Panc1 (cell line): ENCODE measurements around the gene ICAM2. TPM values are rescaled to one million over a fixed set of nuclear protein-coding genes. Genes with fewer than 3 reads are reported as not detected.
A peak's percentile ranks its signal among the peaks of the same experiment; 100 is the strongest.

Source experiments
- ATAC-seq: fragments of 200-7000 bp; cut with Tn5 transposase; 2 replicates; pipeline ENCODE4 v1.9.1; 2020; ENCODE audit warnings: mild to moderate bottlenecking, moderate library complexity
- BruUV-seq: library from RNA; stranded (reverse); fragments of 400-500 nt; replicated peaks from 2 replicates; lab custom pipeline; 2021; lab: Mats Ljungman, UMichigan
- CTCF ChIA-PET: fragments of 300-600 bp; sonication (Branson Sonifier 250); formaldehyde crosslinking; loops from one replicate; lab custom pipeline; 2022; ENCODE audit warnings: antibody characterized with exemption; lab: Charles Lee
- POLR2A ChIA-PET: fragments of 300-600 bp; sonication (Branson Sonifier 250); formaldehyde crosslinking; loops from one replicate; lab custom pipeline; 2022; ENCODE audit warnings: antibody characterized with exemption; lab: Charles Lee
- DNase-seq: peaks from one replicate; pipeline ENCODE4 v3.0.0-alpha.2; 2010; ENCODE audit warnings: low read depth, low spot score
- H3K27ac ChIP-seq: 2 replicates; pipeline ENCODE4 v1.5.1; 2011; ENCODE audit warnings: mild to moderate bottlenecking, low read length, inconsistent platforms
- H3K27me3 ChIP-seq: fragments of 200-500 bp; sonication (Bioruptor generic); 2 replicates; pipeline ENCODE4 v1.6.0; 2014; ENCODE audit warnings: low read length, inconsistent platforms; ENCODE audit not compliant: control insufficient read depth, insufficient read depth
- H3K36me3 ChIP-seq: fragments of 200-500 bp; sonication (Bioruptor generic); 2 replicates; pipeline ENCODE4 v1.5.1; 2014; ENCODE audit warnings: inconsistent platforms, mild to moderate bottlenecking, low read length, moderate library complexity; ENCODE audit not compliant: control insufficient read depth, insufficient read depth
- H3K4me1 ChIP-seq: 2 replicates; pipeline ENCODE4 v1.5.1; 2011; ENCODE audit warnings: inconsistent platforms, mild to moderate bottlenecking, low read length, moderate library complexity; ENCODE audit not compliant: control insufficient read depth, insufficient read depth
- H3K4me3 ChIP-seq, 2 experiments: 2 replicates each; pipeline ENCODE4 v1.5.1; 2011 to 2012; ENCODE audit warnings: low read depth in 2 of 2, low read length in 2 of 2, mild to moderate bottlenecking in 2 of 2, inconsistent platforms in 1 of 2, moderate library complexity in 1 of 2
- H3K9me3 ChIP-seq: fragments of 200-500 bp; sonication (Bioruptor generic); 2 replicates; pipeline ENCODE4 v1.5.1; 2014; ENCODE audit warnings: low read depth, mild to moderate bottlenecking, inconsistent platforms, low read length, moderate library complexity; ENCODE audit not compliant: control insufficient read depth, insufficient read depth
- POLR2AphosphoS5 ChIP-seq: IDR thresholded peaks from 2 replicates; pipeline ENCODE4 v1.6.1; 2012; ENCODE audit warnings: mild to moderate bottlenecking, low read depth, low read length, moderate library complexity
- SIN3A ChIP-seq: IDR thresholded peaks from 2 replicates; pipeline ENCODE4 v1.6.1; 2012; ENCODE audit warnings: low read depth, mild to moderate bottlenecking, low read length, moderate library complexity, borderline replicate concordance; ENCODE audit not compliant: insufficient read depth
- TCF7L2 ChIP-seq: IDR thresholded peaks from 2 replicates; pipeline ENCODE4 v1.6.1; 2011; ENCODE audit warnings: mild to moderate bottlenecking, low read depth, low read length, inconsistent platforms
- in situ Hi-C: cut with HindIII; loops from 2 replicates; pipeline ENCODE4 v1.10.0; 2016; ENCODE audit warnings: low sequenced_read_pairs, low pct_unique_long_range_greater_than_20kb
- intact Hi-C: fragments of 100-400 bp; cut with micrococcal nuclease; formaldehyde crosslinking; loops from one replicate; pipeline ENCODE4 v1.10.0; 2022; ENCODE audit not compliant: unreplicated experiment
- total RNA-seq: library from RNA; stranded (reverse); gene quantifications from one replicate; pipeline ENCODE4 v1.2.1, GENCODE V29; 2021; ENCODE audit not compliant: unreplicated experiment
- TF ChIP-seq, protein P1 (sequence below), 2 experiments: IDR thresholded peaks; 2 replicates each; pipeline ENCODE4 v1.6.1; 2011 to 2012; ENCODE audit warnings: low read depth in 2 of 2, control low read depth in 1 of 2, low read length in 1 of 2, mild to moderate bottlenecking in 1 of 2, moderate library complexity in 1 of 2; ENCODE audit not compliant: insufficient read depth in 1 of 2
- TF ChIP-seq, protein P2 (sequence below): fragments of 450-650 bp; IDR thresholded peaks from 2 replicates; pipeline ENCODE4 v1.5.1; 2017; ENCODE audit warnings: mild to moderate bottlenecking

ICAM2 gene
- total RNA-seq, 1 experiment from 2014 or later = 0.33 TPM

DNA sequence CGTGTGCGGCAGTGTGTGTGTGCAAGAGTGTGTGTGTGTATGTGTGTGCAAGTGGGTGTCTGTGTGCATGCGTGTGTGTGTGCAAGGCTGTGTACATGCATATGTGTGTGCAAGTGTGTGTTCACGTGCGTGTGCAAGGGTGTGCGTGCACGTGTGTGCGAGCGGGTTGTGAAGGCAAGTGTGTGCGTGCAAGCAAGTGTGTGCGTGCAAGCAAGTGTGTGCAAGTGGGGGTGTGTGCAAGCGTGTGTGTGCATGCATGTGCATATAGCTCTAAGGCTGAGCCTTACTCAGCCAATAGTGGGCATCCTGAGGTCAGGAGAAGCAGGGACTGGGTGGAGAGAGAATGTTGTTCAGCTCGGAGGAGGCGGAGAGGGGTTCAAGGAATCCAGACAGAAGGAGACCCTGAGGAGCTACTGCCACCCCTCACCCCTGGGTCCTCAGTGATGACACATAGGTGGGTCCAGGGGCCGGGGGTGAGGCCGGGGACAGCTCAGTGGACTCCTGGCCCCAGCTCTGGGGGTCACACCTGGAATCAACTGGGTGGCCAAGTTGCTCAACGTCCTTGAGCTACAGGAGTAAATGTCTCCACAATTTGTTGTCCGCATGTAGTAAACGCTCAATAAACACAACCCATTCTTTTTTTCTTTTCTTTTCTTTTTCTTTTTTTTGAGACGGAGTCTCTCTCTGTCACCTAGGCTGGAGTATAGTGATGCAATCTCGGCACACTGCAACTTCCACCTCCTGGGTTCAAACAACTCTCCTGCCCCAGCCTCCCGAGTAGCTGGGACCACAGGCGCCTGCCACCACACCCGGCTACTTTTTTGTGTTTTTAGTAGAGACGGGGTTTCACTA lies 20.5 kb downstream of the ICAM2 start:
- DNase-seq = no peak
- no peak for ATAC-seq

GRCh38 chr17:63998721-63999679 lies 21.4 kb downstream of the ICAM2 start:
- H3K36me3 ChIP-seq = no peaks in the 10 kb centered on the region
- H3K9me3 ChIP-seq = no peaks in the 10 kb centered on the region
- ChIA-PET POLR2A (no interaction called here), CTCF (no interaction called here)
- TF ChIP-seq SIN3A (no peak), POLR2AphosphoS5 (no peak), TCF7L2 (no peak)
- TF ChIP-seq, protein P1, sequence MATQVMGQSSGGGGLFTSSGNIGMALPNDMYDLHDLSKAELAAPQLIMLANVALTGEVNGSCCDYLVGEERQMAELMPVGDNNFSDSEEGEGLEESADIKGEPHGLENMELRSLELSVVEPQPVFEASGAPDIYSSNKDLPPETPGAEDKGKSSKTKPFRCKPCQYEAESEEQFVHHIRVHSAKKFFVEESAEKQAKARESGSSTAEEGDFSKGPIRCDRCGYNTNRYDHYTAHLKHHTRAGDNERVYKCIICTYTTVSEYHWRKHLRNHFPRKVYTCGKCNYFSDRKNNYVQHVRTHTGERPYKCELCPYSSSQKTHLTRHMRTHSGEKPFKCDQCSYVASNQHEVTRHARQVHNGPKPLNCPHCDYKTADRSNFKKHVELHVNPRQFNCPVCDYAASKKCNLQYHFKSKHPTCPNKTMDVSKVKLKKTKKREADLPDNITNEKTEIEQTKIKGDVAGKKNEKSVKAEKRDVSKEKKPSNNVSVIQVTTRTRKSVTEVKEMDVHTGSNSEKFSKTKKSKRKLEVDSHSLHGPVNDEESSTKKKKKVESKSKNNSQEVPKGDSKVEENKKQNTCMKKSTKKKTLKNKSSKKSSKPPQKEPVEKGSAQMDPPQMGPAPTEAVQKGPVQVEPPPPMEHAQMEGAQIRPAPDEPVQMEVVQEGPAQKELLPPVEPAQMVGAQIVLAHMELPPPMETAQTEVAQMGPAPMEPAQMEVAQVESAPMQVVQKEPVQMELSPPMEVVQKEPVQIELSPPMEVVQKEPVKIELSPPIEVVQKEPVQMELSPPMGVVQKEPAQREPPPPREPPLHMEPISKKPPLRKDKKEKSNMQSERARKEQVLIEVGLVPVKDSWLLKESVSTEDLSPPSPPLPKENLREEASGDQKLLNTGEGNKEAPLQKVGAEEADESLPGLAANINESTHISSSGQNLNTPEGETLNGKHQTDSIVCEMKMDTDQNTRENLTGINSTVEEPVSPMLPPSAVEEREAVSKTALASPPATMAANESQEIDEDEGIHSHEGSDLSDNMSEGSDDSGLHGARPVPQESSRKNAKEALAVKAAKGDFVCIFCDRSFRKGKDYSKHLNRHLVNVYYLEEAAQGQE (IDR thresholded peaks at IDR 0.05; ENCODE audit: insufficient read depth in 1 of 2, low read depth in 2 of 2, low read length in 1 of 2) = no peak
- TF ChIP-seq, protein P2, sequence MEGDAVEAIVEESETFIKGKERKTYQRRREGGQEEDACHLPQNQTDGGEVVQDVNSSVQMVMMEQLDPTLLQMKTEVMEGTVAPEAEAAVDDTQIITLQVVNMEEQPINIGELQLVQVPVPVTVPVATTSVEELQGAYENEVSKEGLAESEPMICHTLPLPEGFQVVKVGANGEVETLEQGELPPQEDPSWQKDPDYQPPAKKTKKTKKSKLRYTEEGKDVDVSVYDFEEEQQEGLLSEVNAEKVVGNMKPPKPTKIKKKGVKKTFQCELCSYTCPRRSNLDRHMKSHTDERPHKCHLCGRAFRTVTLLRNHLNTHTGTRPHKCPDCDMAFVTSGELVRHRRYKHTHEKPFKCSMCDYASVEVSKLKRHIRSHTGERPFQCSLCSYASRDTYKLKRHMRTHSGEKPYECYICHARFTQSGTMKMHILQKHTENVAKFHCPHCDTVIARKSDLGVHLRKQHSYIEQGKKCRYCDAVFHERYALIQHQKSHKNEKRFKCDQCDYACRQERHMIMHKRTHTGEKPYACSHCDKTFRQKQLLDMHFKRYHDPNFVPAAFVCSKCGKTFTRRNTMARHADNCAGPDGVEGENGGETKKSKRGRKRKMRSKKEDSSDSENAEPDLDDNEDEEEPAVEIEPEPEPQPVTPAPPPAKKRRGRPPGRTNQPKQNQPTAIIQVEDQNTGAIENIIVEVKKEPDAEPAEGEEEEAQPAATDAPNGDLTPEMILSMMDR = no peak
- no TSS peak for BruUV-seq
- in situ Hi-C loops (no loop called here), intact Hi-C loops (loop anchor here (10.0 kb wide), 1 partner anchor 84 kb away; the partner anchor contains the start of genes CSHL1 and GH1)
- DNase-seq (no peak), ATAC-seq (no peak)
- H3K27ac ChIP-seq = no peak overlapping the region
- peak overlapping the region; percentile 52 to 59; a peak in 3 of 4 replicates for H3K4me3 ChIP-seq
- peaks cover 3% of the 10 kb centered on the region; the same call in 1 of the 2 replicates for H3K27me3 ChIP-seq
- no peaks in the 10 kb centered on the region for H3K4me1 ChIP-seq

More for the DNA sequence above, 20.5 kb downstream of the ICAM2 start:
- Histone ChIP-seq H3K9me3 (no peaks in the 10 kb centered on the region), H3K4me3 (no peak overlapping the region), H3K27me3 (peaks cover 3% of the 10 kb centered on the region; the same call in 1 of the 2 replicates), H3K27ac (no peak overlapping the region), H3K36me3 (no peaks in the 10 kb centered on the region), H3K4me1 (no peaks in the 10 kb centered on the region)
- BruUV-seq = no TSS peak
- POLR2A ChIA-PET = no interaction called here
- CTCF ChIA-PET = interaction anchor here (0.7 kb wide), 1 partner anchor 134 kb away, joined by 5 read pairs; no protein-coding TSS in a partner anchor
- intact Hi-C loops = loop anchor here (10.0 kb wide), 1 partner anchor 85 kb away; the partner anchor contains the start of genes CSHL1 and GH1
- no peak for TF ChIP-seq TCF7L2
- no peak for TF ChIP-seq SIN3A
- TF ChIP-seq, protein P2 = no peak
- TF ChIP-seq, protein P1 (IDR thresholded peaks at IDR 0.05; ENCODE audit: insufficient read depth in 1 of 2, low read depth in 2 of 2, low read length in 1 of 2) = no peak
- TF ChIP-seq POLR2AphosphoS5 = no peak
- in situ Hi-C loops = no loop called here
